Tibial nerve (tissue), 4 donors: ENCODE results near the gene RPL35. TPM values are rescaled to one million over a fixed set of nuclear protein-coding genes. Genes with fewer than 3 reads are reported as not detected.
A peak's percentile ranks its signal among the peaks of the same experiment; 100 is the strongest.

ENCODE experiments used
- DNase-seq, 2 donors: peaks; one replicate each; pipeline ENCODE4 v3.0.0-alpha.2; 2019; ENCODE audit warnings: low spot score in 2 of 2
- H3K27ac ChIP-seq, 4 donors: fragments of 200-600 bp; sonication (generic) in 3 of 4; one replicate each; pipeline ENCODE4 v1.5.1; 2017 to 2019; ENCODE audit warnings: mild to moderate bottlenecking in 1 of 4
- H3K27me3 ChIP-seq, 2 donors: fragments of 200-600 bp; sonication (generic) in 1 of 2; one replicate each; pipeline versions ENCODE4 v1.5.1 to v1.6.0; 2017 to 2019
- H3K36me3 ChIP-seq, 3 donors: fragments of 200-600 bp; sonication (generic); one replicate each; pipeline ENCODE4 v1.5.1; 2018 to 2019
- H3K4me1 ChIP-seq, 4 donors: fragments of 200-600 bp; sonication (generic) in 3 of 4; one replicate each; pipeline ENCODE4 v1.5.1; 2017 to 2019
- H3K4me3 ChIP-seq, 4 donors: fragments of 200-600 bp; sonication (generic) in 3 of 4; one replicate each; pipeline ENCODE4 v1.5.1; 2017 to 2019; ENCODE audit warnings: mild to moderate bottlenecking in 1 of 4, moderate library complexity in 1 of 4
- H3K9me3 ChIP-seq, 4 donors: fragments of 200-600 bp; sonication (generic) in 3 of 4; one replicate each; pipeline ENCODE4 v1.5.1; 2017 to 2019
- EP300 ChIP-seq, 2 donors: sonication (generic); formaldehyde crosslinking; IDR thresholded peaks; one replicate each; pipeline ENCODE4 v1.6.1; 2017; ENCODE audit warnings: antibody characterized with exemption in 2 of 2, mild to moderate bottlenecking in 1 of 2
- POLR2A ChIP-seq, 2 donors: fragments of 450-650 bp; IDR thresholded peaks; one replicate each; pipeline ENCODE4 v1.6.1; 2017; ENCODE audit warnings: antibody characterized with exemption in 2 of 2, mild to moderate bottlenecking in 2 of 2, moderate library complexity in 2 of 2
- WGBS, 2 donors: methylation state at CpG; one replicate each; pipeline ENCODE4 v1.1.5; 2018; 5-methylcytosine and 5-hydroxymethylcytosine counted together
- total RNA-seq, 4 donors: library from RNA; depleted of rRNA; stranded (reverse); fragments of >200 nt; gene quantifications; one replicate each; pipeline ENCODE4 v1.1.0, GENCODE V29; 2016
- TF ChIP-seq, protein P1 (sequence below), 5 experiments: fragments of 200-600 bp in 3 of 5; fragments of 450-650 bp in 2 of 5; sonication (generic) in 3 of 5; IDR thresholded peaks; one replicate each; pipeline ENCODE4 v1.5.1; 2016 to 2019; ENCODE audit warnings: antibody characterized with exemption in 5 of 5, mild to moderate bottlenecking in 3 of 5, moderate library complexity in 2 of 5

Gene RPL35
- total RNA-seq, 4 donors from 2014 or later, result 1,854 to 2,171 (median 1,912) TPM

DNA sequence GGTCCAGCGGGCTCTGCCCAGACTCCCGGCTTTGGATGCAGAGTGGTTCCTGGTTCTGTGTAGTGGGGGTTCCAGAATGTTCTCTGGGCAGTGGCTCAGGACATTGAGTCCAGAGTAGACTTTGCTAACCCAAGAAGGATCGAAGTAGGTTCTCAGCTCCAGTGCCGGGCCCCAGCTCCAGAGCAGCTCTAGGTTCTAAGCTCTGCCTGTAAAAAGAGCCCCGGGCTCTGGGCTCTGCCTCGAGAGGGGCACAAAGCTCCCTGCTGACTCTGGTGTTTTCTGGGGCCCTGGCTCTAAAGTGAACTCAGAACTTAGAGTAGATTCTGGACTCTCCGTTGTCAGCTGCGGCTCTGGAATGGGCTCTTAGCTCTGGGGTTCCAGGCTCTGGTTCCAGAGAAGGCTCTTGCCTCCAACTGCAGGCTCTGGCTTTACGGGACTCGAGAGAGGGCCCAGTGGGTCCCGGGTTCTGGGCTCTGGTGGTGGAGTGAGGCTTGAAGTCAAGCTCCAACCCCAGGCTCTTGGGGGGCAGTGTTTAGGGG is 8.1 kb downstream of the RPL35 start:
- Histone ChIP-seq H3K9me3 (no peaks in the 10 kb centered on the region), H3K4me3 (peak overlapping the region; percentile 30 to 48 (median 46)), H3K4me1 (peaks cover 0 to 43% (median 16%) of the 10 kb centered on the region in 4 donors), H3K36me3 (peaks cover 0 to 28% (median 0%) of the 10 kb centered on the region in 3 donors), H3K27ac (peak overlapping the region; percentile 29 to 66 (median 57)), H3K27me3 (no peaks in the 10 kb centered on the region)
- WGBS, 2 donors, result 59 to 72% methylated on average over 7 of the region's 11 CpGs
- DNase-seq, result no peak
- TF ChIP-seq, protein P1, sequence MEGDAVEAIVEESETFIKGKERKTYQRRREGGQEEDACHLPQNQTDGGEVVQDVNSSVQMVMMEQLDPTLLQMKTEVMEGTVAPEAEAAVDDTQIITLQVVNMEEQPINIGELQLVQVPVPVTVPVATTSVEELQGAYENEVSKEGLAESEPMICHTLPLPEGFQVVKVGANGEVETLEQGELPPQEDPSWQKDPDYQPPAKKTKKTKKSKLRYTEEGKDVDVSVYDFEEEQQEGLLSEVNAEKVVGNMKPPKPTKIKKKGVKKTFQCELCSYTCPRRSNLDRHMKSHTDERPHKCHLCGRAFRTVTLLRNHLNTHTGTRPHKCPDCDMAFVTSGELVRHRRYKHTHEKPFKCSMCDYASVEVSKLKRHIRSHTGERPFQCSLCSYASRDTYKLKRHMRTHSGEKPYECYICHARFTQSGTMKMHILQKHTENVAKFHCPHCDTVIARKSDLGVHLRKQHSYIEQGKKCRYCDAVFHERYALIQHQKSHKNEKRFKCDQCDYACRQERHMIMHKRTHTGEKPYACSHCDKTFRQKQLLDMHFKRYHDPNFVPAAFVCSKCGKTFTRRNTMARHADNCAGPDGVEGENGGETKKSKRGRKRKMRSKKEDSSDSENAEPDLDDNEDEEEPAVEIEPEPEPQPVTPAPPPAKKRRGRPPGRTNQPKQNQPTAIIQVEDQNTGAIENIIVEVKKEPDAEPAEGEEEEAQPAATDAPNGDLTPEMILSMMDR (IDR thresholded peaks at IDR 0.05), result no peak
- TF ChIP-seq POLR2A (IDR thresholded peaks at IDR 0.05), result no peak

DNA sequence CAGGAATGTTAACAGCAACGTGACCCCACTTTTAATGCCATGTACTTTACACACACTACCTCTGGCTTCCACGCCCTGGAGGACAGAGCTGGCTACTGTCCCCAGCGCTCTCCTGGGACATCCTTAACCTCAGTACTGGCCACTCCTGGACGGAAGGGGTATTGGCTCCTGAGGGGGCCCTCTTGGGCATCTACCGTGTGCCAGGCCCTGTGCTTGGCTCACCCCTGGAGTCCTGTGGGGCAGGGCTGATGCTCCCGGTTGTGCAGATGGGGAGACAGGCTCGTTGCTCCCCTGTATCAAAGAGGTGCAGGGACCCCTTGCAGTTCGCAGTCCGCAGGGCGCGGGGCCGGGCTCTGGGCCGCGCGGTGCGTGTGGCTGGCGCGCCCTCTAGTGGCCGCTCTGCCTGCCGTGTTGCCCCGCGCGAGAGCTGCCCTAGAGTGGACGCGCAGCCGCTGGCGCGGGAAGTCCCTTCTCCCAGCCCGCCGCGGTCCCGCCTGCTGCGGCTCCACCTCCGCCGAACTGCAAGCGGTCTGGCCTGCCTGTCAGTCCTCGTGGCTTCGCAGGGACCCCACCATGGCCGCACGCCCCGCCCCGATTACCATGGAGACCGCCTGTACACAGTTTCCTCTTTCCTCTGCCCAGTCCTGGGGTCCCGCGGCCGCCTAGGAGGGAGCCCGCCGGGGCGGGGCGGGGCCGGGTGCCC is 8.8 kb downstream of the RPL35 start, which contains the start of gene WDR38:
Gene WDR38 (plus strand): TSS at position 632 of the 703 bp plus-strand sequence. CDS start 72 bp downstream, outside the sequence.
- Histone ChIP-seq H3K9me3 (no peaks in the 10 kb centered on the region), H3K4me1 (peaks cover 0 to 41% (median 16%) of the 10 kb centered on the region in 4 donors), H3K27ac (peak within 1 kb of the TSS; percentile 29 to 66 (median 57)), H3K36me3 (peaks cover 0 to 22% (median 0%) of the 10 kb centered on the region in 3 donors), H3K27me3 (no peaks in the 10 kb centered on the region), H3K4me3 (peak within 1 kb of the TSS; percentile 30 to 48 (median 46))
- TF ChIP-seq POLR2A (IDR thresholded peaks at IDR 0.05) (no peak), EP300 (IDR thresholded peaks at IDR 0.05) (peak in 1 of 2 donors; percentile 54)
- TF ChIP-seq, protein P1 (IDR thresholded peaks at IDR 0.05), result peak; percentile 98 to 100 (median 99)
- WGBS, 2 donors, result 1 to 3% methylated on average over 15 to 31 of the region's 51 CpGs
- DNase-seq, result peak; percentile 44 to 58

DNA sequence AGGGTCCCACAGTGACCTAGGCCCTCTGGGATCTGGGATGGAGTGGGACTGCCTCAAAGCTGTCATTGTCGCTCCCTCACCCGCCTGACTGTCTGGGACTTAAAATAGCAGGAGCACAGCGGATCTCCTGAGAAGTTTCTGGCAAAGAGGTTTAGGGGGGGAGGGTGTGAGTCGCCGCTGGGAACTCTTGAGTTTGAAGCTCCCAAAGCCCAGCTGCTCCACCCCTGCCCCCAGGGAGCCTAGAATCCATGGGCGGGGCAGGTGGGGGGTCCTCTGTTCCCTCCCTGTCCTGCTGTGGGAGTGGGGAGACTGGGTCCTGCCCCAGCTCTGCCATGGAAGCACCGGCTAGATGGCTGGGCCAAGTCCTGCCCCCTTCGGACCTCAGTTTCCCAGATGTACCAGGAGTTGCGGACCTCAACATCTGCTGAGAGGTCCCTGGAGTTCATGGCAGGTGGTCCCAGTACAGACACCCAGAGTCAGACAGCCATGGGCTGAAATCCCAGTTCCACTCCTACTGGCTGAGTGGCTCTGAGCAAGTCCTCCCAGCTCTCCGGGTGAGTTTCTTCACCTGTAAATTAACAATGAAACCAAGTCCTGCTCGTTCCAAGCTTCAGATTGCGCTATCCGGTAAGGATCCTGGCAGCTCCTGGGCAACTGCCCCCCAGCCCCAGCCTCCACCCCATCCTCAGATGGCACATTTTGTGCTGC is 9.5 kb downstream of the RPL35 start:
- Histone ChIP-seq H3K27me3 (no peaks in the 10 kb centered on the region), H3K27ac (peak overlapping the region in 3 of 4 donors; percentile 34 to 66 (median 48)), H3K4me3 (peak overlapping the region in 3 of 4 donors; percentile 44 to 48 (median 48)), H3K4me1 (peaks cover 0 to 41% (median 16%) of the 10 kb centered on the region in 4 donors), H3K36me3 (peaks cover 0 to 15% (median 0%) of the 10 kb centered on the region in 3 donors), H3K9me3 (no peaks in the 10 kb centered on the region)
- TF ChIP-seq EP300 (IDR thresholded peaks at IDR 0.05) (no peak), POLR2A (IDR thresholded peaks at IDR 0.05) (no peak)
- TF ChIP-seq, protein P1 (IDR thresholded peaks at IDR 0.05), result no peak
- no peak for DNase-seq
- WGBS, 2 donors, result 52% methylated on average over 12 to 13 of the region's 13 CpGs

DNA sequence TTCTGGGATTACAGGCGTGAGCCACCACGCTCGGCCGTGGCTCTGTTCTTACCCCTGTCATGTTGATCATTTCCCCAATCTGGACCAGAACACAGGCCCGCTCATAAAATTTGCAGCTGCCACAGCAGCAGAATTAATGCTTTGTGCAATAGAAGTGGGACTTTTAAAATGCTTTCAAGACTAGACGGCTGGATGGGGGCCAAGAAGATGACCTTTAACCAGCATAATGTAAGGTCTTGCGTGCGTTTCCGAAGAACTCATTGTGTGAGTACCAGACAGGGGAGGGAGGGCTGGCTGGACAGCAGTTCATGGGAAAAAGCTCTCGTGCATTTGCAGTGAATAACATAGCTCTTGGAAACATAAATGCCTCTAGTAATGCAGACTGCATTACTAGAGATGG is 12.0 kb downstream of the RPL35 start:
- 34 to 42% methylated on average over 10 of the region's 10 CpGs for WGBS, 2 donors
- Histone ChIP-seq H3K36me3 (no peaks in the 10 kb centered on the region), H3K4me1 (peaks cover 0 to 41% (median 16%) of the 10 kb centered on the region in 4 donors), H3K4me3 (no peak overlapping the region), H3K27me3 (no peaks in the 10 kb centered on the region), H3K27ac (peak overlapping the region in 2 of 4 donors; percentile 63 to 69), H3K9me3 (no peaks in the 10 kb centered on the region)
- TF ChIP-seq, protein P1 (IDR thresholded peaks at IDR 0.05), result no peak
- peak; percentile 37 to 90 for TF ChIP-seq EP300 (IDR thresholded peaks at IDR 0.05)
- peak; percentile 57 to 75 for DNase-seq
